ENCODE measurements around the gene RPL35.

Gene RPL35
- total RNA-seq, result 385 to 839 (median 716) reads per million in 9 experiments

DNA sequence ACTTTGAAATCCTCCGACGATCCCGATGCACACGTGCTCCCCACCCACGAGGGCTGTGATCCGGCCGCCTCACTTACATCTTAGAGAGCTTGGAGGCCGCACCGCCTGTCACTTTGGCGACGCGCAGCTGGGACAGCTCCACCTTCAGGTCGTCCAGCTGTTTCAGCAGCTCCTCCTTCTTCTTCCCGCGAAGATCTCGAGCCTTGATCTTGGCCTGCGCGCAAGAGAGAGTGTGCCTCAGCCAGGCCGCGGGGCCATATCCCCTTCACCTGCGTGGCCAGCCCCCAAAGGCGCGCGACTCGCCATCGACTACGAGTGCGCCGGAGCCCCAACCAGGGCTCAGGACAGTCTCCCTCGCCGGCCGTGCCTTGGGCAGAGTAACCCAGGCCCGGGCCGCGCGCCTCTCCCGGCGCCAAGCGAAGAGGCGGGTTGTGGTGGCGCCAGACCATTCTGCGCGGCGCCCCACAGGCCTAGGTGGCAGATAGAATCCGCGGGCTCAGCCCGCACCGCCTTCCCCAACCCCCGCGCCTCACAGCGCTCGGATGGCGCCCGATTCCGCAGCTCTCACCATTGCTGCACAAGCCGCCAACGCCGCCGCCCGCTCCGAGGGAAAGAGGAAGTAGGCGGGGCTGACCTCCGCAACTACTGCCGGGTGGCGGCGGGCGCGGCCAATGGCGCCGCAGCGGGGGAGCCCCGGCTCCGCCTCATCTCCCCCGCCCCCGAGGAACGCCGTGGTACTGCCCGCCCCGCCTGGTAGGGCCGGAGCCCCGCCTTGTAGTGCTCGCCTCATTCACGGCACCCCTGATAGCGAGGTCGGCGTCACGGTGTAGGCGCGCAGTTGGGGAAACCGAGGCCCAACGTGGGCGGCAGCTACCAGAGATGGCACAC lies at the start of gene RPL35, which contains the start of gene ARPC5L:
Gene RPL35 (minus strand): TSS at position 616 of the 888 bp plus-strand sequence. CDS start 45 bp downstream, at position 571.
Gene ARPC5L (plus strand): TSS at position 789 of the 888 bp plus-strand sequence. CDS start 7,161 bp downstream, outside the sequence.
- peaks cover 38% of the 10 kb centered on the region for H3K36me3 Mint-ChIP-seq (ENCODE audit: insufficient read depth)
- no peaks in the 10 kb centered on the region for H3K27me3 Mint-ChIP-seq
- DNase-seq (peak; percentile 94 to 96 (median 96)), ATAC-seq (replicated peaks) (peak; percentile 90)
- H3K4me1 Mint-ChIP-seq (ENCODE audit: low read depth in 2 of 2), result peaks cover 23 to 26% of the 10 kb centered on the region in 2 donors
- no peaks in the 10 kb centered on the region for H3K9me3 Mint-ChIP-seq
- peak within 1 kb of the TSS; percentile 94 to 95 for H3K27ac Mint-ChIP-seq
- peak within 1 kb of the TSS; percentile 95 to 96 for H3K4me3 Mint-ChIP-seq

DNA sequence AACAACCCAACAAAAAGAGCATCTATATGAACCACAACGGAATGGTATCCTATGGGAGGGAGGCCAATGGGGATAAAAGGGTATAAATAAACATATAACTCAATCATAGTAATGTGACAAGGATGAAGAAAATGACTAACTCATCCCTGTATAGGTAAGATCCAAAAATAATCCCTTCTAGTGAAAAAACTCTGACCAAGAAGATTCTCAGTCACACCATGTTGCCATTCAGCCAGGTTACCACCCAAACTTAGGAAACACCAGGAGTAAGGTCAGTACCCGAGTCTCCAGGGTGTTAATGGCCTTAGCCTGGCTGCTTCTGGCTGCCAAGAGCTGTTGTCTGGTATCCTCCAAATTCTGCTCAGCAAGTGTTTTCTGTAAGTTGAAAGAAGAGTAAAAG lies 46.3 kb upstream of the RPL35 start:
- ATAC-seq (replicated peaks) (no peak), DNase-seq (no peak)
- Mint-ChIP-seq H3K27ac (peak overlapping the region; percentile 5 to 35), H3K27me3 (no peaks in the 10 kb centered on the region), H3K4me1 (ENCODE audit: low read depth in 2 of 2) (peaks cover 0 to 7% of the 10 kb centered on the region in 2 donors), H3K36me3 (ENCODE audit: insufficient read depth) (peaks cover 26% of the 10 kb centered on the region), H3K9me3 (no peaks in the 10 kb centered on the region), H3K4me3 (no peak overlapping the region)

GRCh38 chr9:124906966-124907365 lies 45.2 kb upstream of the RPL35 start:
- H3K4me1 Mint-ChIP-seq (ENCODE audit: low read depth in 2 of 2), result peaks cover 0 to 7% of the 10 kb centered on the region in 2 donors
- no peaks in the 10 kb centered on the region for H3K9me3 Mint-ChIP-seq
- no peaks in the 10 kb centered on the region for H3K27me3 Mint-ChIP-seq
- H3K27ac Mint-ChIP-seq, result peak overlapping the region in 1 of 2 donors; percentile 5
- H3K36me3 Mint-ChIP-seq (ENCODE audit: insufficient read depth), result peaks cover 34% of the 10 kb centered on the region
- DNase-seq, result no peak
- no peak overlapping the region for H3K4me3 Mint-ChIP-seq
- no peak for ATAC-seq (replicated peaks)

DNA sequence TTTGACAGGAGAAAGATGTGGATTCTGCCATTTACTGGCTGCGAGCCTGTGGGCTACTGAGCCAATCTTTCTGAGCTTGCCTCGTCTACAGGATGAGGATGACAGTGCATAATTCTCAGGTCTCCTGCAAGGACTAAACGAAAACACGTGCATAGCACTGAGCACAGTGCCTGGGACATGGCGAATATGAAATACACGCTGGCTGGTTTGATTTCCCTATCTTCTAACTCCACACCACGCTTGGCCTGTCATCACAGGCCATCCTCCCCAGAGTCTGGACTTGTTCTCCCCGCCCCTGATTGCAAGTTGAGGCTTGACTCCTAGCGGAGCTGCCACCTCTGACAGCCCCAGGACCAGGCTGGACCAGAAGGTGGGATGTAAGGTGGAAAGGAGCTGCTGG lies 38.1 kb upstream of the RPL35 start:
- Mint-ChIP-seq H3K27ac (no peak overlapping the region), H3K4me3 (no peak overlapping the region), H3K9me3 (no peaks in the 10 kb centered on the region), H3K4me1 (ENCODE audit: low read depth in 2 of 2) (peaks cover 5 to 10% of the 10 kb centered on the region in 2 donors), H3K36me3 (ENCODE audit: insufficient read depth) (peaks cover 49% of the 10 kb centered on the region), H3K27me3 (no peaks in the 10 kb centered on the region)
- ATAC-seq (replicated peaks) (no peak), DNase-seq (no peak)

DNA sequence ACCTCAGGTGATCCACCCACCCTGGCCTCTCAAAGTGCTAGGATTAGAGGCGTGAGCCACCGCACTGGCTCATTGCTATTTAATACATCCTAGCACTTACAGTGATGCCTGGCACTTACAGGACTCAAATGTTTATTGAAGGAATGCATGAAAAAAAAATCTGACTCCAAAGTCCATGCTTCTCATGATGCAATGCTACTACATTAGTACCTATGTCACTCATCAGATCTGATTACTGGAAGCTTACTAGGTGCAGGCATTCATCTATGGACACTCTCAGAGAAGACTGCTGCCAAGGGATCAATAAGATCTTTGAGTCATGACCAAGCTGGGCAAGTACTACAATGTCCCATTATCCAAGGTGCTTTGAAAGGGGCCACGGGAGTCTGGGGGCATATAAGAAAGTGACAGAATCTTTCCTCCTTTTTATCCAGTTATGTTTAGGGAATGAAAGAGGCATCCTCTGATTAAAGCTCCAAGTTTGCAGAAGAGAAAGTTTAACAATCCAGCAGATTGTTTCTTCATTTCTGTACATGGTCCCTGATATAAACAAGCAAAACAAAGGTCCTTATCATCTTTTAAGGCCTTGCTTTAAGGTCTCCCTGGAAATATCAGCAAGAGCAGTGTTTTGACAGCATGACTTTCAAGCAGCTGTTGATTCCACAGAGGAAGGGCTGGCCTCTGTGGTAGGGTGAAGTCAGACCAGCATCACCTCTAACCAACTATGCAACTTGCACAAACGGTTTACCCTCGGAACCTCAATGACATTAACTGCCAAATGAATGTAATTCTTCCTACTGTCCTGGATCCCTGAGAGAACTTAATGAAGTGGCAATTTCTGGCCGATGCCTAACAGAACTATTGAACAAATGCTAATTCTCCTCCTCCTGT lies 36.1 kb upstream of the RPL35 start:
- Mint-ChIP-seq H3K27ac (no peak overlapping the region), H3K36me3 (ENCODE audit: insufficient read depth) (peaks cover 45% of the 10 kb centered on the region), H3K27me3 (no peaks in the 10 kb centered on the region), H3K4me3 (no peak overlapping the region), H3K4me1 (ENCODE audit: low read depth in 2 of 2) (peaks cover 9 to 10% of the 10 kb centered on the region in 2 donors), H3K9me3 (no peaks in the 10 kb centered on the region)
- DNase-seq, result no peak
- no peak for ATAC-seq (replicated peaks)

GRCh38 chr9:124894741-124895170 lies 33.0 kb upstream of the RPL35 start:
- ATAC-seq (replicated peaks) (peak; percentile 92), DNase-seq (peak; percentile 36 to 60 (median 41))
- Mint-ChIP-seq H3K4me3 (no peak overlapping the region), H3K9me3 (no peaks in the 10 kb centered on the region), H3K36me3 (ENCODE audit: insufficient read depth) (peaks cover 30% of the 10 kb centered on the region), H3K27ac (peak overlapping the region; percentile 3 to 11), H3K27me3 (no peaks in the 10 kb centered on the region), H3K4me1 (ENCODE audit: low read depth in 2 of 2) (peaks cover 9 to 10% of the 10 kb centered on the region in 2 donors)

GRCh38 chr9:124894035-124894740 lies 32.4 kb upstream of the RPL35 start:
- Mint-ChIP-seq H3K4me1 (ENCODE audit: low read depth in 2 of 2) (peaks cover 10 to 12% of the 10 kb centered on the region in 2 donors), H3K27me3 (no peaks in the 10 kb centered on the region), H3K9me3 (no peaks in the 10 kb centered on the region), H3K36me3 (ENCODE audit: insufficient read depth) (peaks cover 28% of the 10 kb centered on the region), H3K4me3 (no peak overlapping the region), H3K27ac (peak overlapping the region; percentile 3 to 11)
- ATAC-seq (replicated peaks), result no peak
- no peak for DNase-seq

DNA sequence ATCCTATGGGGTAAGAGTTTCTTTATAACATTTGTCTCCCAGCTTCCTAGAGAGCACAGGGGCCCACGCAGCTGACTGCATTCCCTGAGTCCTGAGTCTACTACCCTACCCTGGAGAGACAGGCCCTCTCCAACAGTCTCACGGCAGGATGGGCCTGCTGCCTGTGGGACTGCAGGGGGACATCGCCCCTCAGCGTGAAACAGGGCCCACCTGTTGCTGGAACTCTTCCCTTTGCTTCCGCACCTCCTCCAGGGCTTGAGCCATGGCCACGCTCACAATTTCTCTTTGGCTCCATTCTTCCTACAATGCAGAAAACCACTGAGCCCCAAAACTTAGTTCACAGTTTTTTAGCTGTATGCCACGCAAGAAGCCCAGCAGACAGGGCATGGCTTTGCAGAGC lies 28.4 kb upstream of the RPL35 start:
- no peak for DNase-seq
- no peak overlapping the region for H3K4me3 Mint-ChIP-seq
- H3K4me1 Mint-ChIP-seq (ENCODE audit: low read depth in 2 of 2), result peaks cover 7 to 9% of the 10 kb centered on the region in 2 donors
- H3K27me3 Mint-ChIP-seq, result no peaks in the 10 kb centered on the region
- ATAC-seq (replicated peaks), result no peak
- H3K36me3 Mint-ChIP-seq (ENCODE audit: insufficient read depth), result peaks cover 30% of the 10 kb centered on the region
- peak overlapping the region in 1 of 2 donors; percentile 60 for H3K27ac Mint-ChIP-seq
- H3K9me3 Mint-ChIP-seq, result no peaks in the 10 kb centered on the region

DNA sequence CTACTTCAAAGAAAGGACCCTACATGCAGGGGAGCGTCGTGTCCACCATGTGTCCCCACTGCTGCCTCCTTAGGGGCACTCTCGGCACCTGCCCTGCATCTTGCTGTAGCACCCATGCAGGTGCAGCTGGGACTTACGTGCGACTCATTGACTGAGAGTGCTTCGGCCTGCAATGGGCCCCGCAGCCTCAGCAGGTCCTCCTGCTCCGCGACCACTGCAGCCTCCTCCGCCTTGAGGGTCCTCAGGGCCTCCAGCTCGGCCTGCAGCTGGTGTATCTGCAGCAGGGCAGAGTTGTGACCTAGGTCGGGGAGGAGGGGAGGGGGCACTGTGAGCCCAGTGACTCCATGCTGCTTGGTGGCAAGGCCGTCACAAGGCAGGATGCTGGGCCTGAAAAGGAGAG lies 27.2 kb upstream of the RPL35 start:
- ATAC-seq (replicated peaks) (no peak), DNase-seq (no peak)
- Mint-ChIP-seq H3K27me3 (no peaks in the 10 kb centered on the region), H3K36me3 (ENCODE audit: insufficient read depth) (peaks cover 31% of the 10 kb centered on the region), H3K4me3 (no peak overlapping the region), H3K4me1 (ENCODE audit: low read depth in 2 of 2) (peaks cover 0 to 4% of the 10 kb centered on the region in 2 donors), H3K9me3 (no peaks in the 10 kb centered on the region), H3K27ac (peak overlapping the region; percentile 55 to 82)

- Mint-ChIP-seq H3K27me3 (no peaks in the 10 kb centered on the region), H3K9me3 (no peaks in the 10 kb centered on the region), H3K36me3 (ENCODE audit: insufficient read depth) (peaks cover 24% of the 10 kb centered on the region), H3K27ac (no peak overlapping the region), H3K4me3 (no peak overlapping the region), H3K4me1 (ENCODE audit: low read depth in 2 of 2) (peaks cover 0 to 4% of the 10 kb centered on the region in 2 donors)
- DNase-seq (no peak), ATAC-seq (replicated peaks) (no peak)
Measured at GRCh38 chr9:124887832-124888231, 26.1 kb upstream of the RPL35 start.

- peak overlapping the region in 1 of 2 donors; percentile 3 for H3K27ac Mint-ChIP-seq
- ATAC-seq (replicated peaks) (no peak), DNase-seq (no peak)
- peaks cover 0 to 4% of the 10 kb centered on the region in 2 donors for H3K4me1 Mint-ChIP-seq (ENCODE audit: low read depth in 2 of 2)
- H3K36me3 Mint-ChIP-seq (ENCODE audit: insufficient read depth), result peaks cover 21% of the 10 kb centered on the region
- H3K4me3 Mint-ChIP-seq, result no peak overlapping the region
- H3K27me3 Mint-ChIP-seq, result no peaks in the 10 kb centered on the region
- no peaks in the 10 kb centered on the region for H3K9me3 Mint-ChIP-seq
Measured at GRCh38 chr9:124886866-124887492, 25.2 kb upstream of the RPL35 start.

DNA sequence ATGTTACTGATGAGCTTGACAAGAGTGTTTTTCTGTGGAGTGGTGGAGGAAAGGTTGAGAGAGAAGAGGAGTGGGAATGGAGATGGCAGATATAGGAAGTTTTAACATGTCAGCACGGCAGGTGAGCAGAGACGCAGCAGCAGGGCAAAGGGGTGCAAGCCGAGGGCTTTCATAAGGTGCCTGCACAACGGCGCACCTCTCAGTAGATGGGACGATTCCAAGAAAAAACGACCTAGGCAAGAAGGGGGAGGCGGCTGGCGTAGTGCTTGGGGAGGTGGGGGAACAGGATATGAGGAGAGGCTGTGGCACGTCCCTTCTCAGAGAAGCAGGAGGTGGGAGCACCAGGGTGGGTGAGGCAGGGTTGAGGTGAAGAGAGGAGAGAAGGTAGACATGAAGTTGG lies 24.7 kb upstream of the RPL35 start:
- Mint-ChIP-seq H3K27me3 (no peaks in the 10 kb centered on the region), H3K4me1 (ENCODE audit: low read depth in 2 of 2) (peaks cover 4% of the 10 kb centered on the region in 2 donors), H3K9me3 (no peaks in the 10 kb centered on the region), H3K4me3 (no peak overlapping the region), H3K36me3 (ENCODE audit: insufficient read depth) (peaks cover 24% of the 10 kb centered on the region), H3K27ac (peak overlapping the region in 1 of 2 donors; percentile 3)
- ATAC-seq (replicated peaks) (no peak), DNase-seq (no peak)
